ENCODE data around the gene FAM193B. TPM values are rescaled to one million over a fixed set of nuclear protein-coding genes. Genes with fewer than 3 reads are reported as not detected.

Gene FAM193B
- total and polyA plus RNA-seq, 9 of the 15 experiments (the other 6 are each of a cell fraction or from before 2014, with no cell fraction given), result 4.4 to 76.4 (median 37.3) TPM

DNA sequence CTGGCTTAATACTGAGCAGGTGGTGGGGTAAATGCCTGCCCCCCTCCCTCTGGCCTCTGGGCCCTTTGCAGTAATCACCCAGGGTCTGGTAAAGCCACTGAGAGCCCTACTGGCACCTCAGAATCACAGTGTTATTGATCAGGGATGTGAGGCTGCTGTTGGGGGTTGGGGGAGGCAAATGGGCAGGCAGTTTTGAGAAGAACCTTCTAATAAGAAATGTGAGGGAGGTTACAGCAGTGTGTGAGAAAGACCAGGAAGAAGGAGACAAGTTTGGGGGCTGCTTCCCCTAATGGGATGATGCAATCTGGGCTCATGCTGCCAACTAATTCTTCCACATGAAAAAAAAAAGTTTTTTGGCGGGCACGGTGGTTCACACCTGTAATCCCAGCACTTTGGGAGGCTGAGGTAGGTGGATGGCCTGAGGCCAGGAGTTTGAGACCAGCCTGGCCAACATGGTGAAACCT is 42.4 kb upstream of the FAM193B start (continued):
- no peak for TF ChIP-seq GMEB1 (CRISPR knock-in tag; IDR thresholded peaks at IDR 0.05)
- peak; percentile 16; the same call in 1 of the 2 replicates for TF ChIP-seq CEBPG (CRISPR knock-in tag; IDR thresholded peaks at IDR 0.05)
- TF ChIP-seq CEBPG (tag; conservative IDR thresholded peaks at IDR 0.05 in 1 of 2, IDR thresholded peaks at IDR 0.05 in 1 of 2), result peak; percentile 21 to 55; a peak in 2 of 4 replicates
- no peak for TF ChIP-seq ZNF232 (CRISPR knock-in tag; IDR thresholded peaks at IDR 0.05)
- TF ChIP-seq RHOXF2B (CRISPR knock-in tag; conservative IDR thresholded peaks at IDR 0.05), result no peak
- TF ChIP-seq NR3C1 (CRISPR knock-in tag; IDR thresholded peaks at IDR 0.05), result no peak
- TF ChIP-seq MEF2A (IDR thresholded peaks at IDR 0.05; ENCODE audit: control insufficient read depth, low read depth, low read length), result no peak
- TF ChIP-seq MLX (CRISPR knock-in tag; conservative IDR thresholded peaks at IDR 0.05), result no peak
- TF ChIP-seq CREB1 (IDR thresholded peaks at IDR 0.05), result no peak
- TF ChIP-seq CREB1 (CRISPR knock-in tag; IDR thresholded peaks at IDR 0.05), result no peak
- TF ChIP-seq ZNF384 (IDR thresholded peaks at IDR 0.05; ENCODE audit: low read depth, low read length), result no peak
- TF ChIP-seq, protein P1, sequence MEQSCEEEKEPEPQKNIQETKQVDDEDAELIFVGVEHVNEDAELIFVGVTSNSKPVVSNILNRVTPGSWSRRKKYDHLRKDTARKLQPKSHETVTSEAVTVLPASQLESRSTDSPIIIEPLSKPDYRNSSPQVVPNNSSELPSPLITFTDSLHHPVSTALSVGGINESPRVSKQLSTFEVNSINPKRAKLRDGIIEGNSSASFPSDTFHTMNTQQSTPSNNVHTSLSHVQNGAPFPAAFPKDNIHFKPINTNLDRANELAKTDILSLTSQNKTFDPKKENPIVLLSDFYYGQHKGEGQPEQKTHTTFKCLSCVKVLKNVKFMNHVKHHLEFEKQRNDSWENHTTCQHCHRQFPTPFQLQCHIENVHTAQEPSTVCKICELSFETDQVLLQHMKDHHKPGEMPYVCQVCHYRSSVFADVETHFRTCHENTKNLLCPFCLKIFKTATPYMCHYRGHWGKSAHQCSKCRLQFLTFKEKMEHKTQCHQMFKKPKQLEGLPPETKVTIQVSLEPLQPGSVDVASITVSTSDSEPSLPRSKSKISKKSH (CRISPR knock-in tag; IDR thresholded peaks at IDR 0.05), result no peak
- TF ChIP-seq CTBP1 (IDR thresholded peaks at IDR 0.05; ENCODE audit: borderline replicate concordance), result no peak
- no peak for TF ChIP-seq ZBTB11 (CRISPR knock-in tag; IDR thresholded peaks at IDR 0.05)
- TF ChIP-seq, protein P2, sequence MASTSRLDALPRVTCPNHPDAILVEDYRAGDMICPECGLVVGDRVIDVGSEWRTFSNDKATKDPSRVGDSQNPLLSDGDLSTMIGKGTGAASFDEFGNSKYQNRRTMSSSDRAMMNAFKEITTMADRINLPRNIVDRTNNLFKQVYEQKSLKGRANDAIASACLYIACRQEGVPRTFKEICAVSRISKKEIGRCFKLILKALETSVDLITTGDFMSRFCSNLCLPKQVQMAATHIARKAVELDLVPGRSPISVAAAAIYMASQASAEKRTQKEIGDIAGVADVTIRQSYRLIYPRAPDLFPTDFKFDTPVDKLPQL (IDR thresholded peaks at IDR 0.05; ENCODE audit: extremely low read depth, insufficient read length), result no peak
- TF ChIP-seq MLLT1 (IDR thresholded peaks at IDR 0.05), result no peak
- TF ChIP-seq SOX6 (IDR thresholded peaks at IDR 0.05), result no peak
- TF ChIP-seq CCAR2 (IDR thresholded peaks at IDR 0.05; ENCODE audit: low read depth, low read length), result no peak
- no peak for TF ChIP-seq SRSF7 (optimal IDR thresholded peaks at IDR 0.05; ENCODE audit: low read depth, low read length)

Data from K562 (cell line).